MCF 10A (cell line): ENCODE data around the gene HAUS1. TPM values are rescaled to one million over a fixed set of nuclear protein-coding genes. Genes with fewer than 3 reads are reported as not detected.
"Not testable (repeated sequence)": the region's sequence is repeated elsewhere in the genome, so short reads cannot be mapped to it uniquely, and the experiment has no call there.

ENCODE experiments used
- BruUV-seq: library from RNA; stranded (reverse); fragments of 400-500 nt; replicated peaks from 2 replicates; lab custom pipeline; 2021; lab: Mats Ljungman, UMichigan
- CTCF ChIA-PET: fragments of 300-600 bp; sonication (Branson Sonifier 250); formaldehyde crosslinking; extraction: SDS; loops from one replicate; lab custom pipeline; 2021; ENCODE audit warnings: antibody characterized with exemption, inconsistent platforms; lab: Yijun Ruan, JAX
- POLR2A ChIA-PET: fragments of 300-600, 350-650 bp; sonication (Branson Sonifier 250); formaldehyde crosslinking; extraction: SDS; loops from one replicate; lab custom pipeline; 2020; ENCODE audit warnings: antibody characterized with exemption, inconsistent platforms; lab: Yijun Ruan, JAX
- DNase-seq: peaks from one replicate; pipeline ENCODE4 v3.0.0-alpha.2; 2018; ENCODE audit not compliant: unreplicated experiment
- H3K27ac Mint-ChIP-seq: one replicate; pipeline ENCODE4 v1.8.0; 2022; ENCODE audit warnings: mild to moderate bottlenecking, low read depth, mixed read lengths; ENCODE audit not compliant: unreplicated experiment
- H3K27me3 Mint-ChIP-seq: one replicate; pipeline ENCODE4 v1.8.0; 2022; ENCODE audit warnings: mixed read lengths; ENCODE audit not compliant: insufficient read depth, unreplicated experiment
- H3K36me3 Mint-ChIP-seq: one replicate; pipeline ENCODE4 v1.8.0; 2022; ENCODE audit warnings: mild to moderate bottlenecking, moderate library complexity, mixed read lengths; ENCODE audit not compliant: insufficient read depth, unreplicated experiment
- H3K4me1 Mint-ChIP-seq: one replicate; pipeline ENCODE4 v1.8.0; 2022; ENCODE audit warnings: mixed read lengths; ENCODE audit not compliant: insufficient read depth, unreplicated experiment
- H3K4me3 Mint-ChIP-seq: one replicate; pipeline ENCODE4 v1.8.0; 2022; ENCODE audit warnings: mild to moderate bottlenecking, moderate library complexity, mixed read lengths; ENCODE audit not compliant: unreplicated experiment
- H3K9me3 Mint-ChIP-seq: one replicate; pipeline ENCODE4 v1.8.0; 2022; ENCODE audit warnings: mixed read lengths; ENCODE audit not compliant: unreplicated experiment
- intact Hi-C: fragments of 100-400 bp; cut with micrococcal nuclease; formaldehyde crosslinking; loops from 2 replicates; pipeline ENCODE4 v1.14.1; 2022
- total RNA-seq: library from RNA; stranded (reverse); gene quantifications from 2 replicates; pipeline ENCODE4 v1.2.3, GENCODE V29; 2022
- TF ChIP-seq, protein P1 (sequence below): fragments of 200-600 bp; IDR thresholded peaks from one replicate; pipeline ENCODE4 v1.8.0; 2022; ENCODE audit warnings: antibody characterized with exemption, mild to moderate bottlenecking; ENCODE audit not compliant: unreplicated experiment

HAUS1 gene
- total RNA-seq, 1 experiment from 2014 or later: 21.6 TPM

DNA sequence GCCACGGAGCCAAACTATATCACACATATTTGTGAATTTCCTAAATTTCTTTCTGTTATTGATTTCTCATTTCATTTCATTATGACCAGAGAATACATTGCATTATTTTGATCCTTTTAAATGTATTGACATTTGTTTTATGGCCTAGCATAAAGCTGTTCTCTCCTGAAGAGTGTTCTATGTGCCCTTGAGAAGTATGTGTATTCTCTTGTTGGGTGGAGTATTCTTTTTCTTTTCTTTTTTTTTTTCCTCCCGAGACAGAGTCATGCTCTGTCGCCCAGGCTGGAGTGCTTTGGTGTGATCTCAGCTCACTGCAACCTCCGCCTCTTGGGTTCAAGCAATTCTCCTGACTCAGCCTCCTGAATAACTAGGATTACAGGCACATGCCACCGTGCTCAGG, 5.2 kb downstream of the HAUS1 start:
- BruUV-seq: no TSS peak
- ChIA-PET CTCF (no interaction called here), POLR2A (interaction anchor here (1.1 kb wide), 1 partner anchor 16 kb away, joined by 4 read pairs; no protein-coding TSS in a partner anchor)
- intact Hi-C loops: no loop called here
- no peaks in the 10 kb centered on the region for H3K4me1 Mint-ChIP-seq
- no peak overlapping the region for H3K4me3 Mint-ChIP-seq
- TF ChIP-seq, protein P1, sequence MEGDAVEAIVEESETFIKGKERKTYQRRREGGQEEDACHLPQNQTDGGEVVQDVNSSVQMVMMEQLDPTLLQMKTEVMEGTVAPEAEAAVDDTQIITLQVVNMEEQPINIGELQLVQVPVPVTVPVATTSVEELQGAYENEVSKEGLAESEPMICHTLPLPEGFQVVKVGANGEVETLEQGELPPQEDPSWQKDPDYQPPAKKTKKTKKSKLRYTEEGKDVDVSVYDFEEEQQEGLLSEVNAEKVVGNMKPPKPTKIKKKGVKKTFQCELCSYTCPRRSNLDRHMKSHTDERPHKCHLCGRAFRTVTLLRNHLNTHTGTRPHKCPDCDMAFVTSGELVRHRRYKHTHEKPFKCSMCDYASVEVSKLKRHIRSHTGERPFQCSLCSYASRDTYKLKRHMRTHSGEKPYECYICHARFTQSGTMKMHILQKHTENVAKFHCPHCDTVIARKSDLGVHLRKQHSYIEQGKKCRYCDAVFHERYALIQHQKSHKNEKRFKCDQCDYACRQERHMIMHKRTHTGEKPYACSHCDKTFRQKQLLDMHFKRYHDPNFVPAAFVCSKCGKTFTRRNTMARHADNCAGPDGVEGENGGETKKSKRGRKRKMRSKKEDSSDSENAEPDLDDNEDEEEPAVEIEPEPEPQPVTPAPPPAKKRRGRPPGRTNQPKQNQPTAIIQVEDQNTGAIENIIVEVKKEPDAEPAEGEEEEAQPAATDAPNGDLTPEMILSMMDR: no peak
- no peaks in the 10 kb centered on the region for H3K9me3 Mint-ChIP-seq
- H3K36me3 Mint-ChIP-seq: peaks cover 39% of the 10 kb centered on the region
- no peaks in the 10 kb centered on the region for H3K27me3 Mint-ChIP-seq
- DNase-seq: no peak
- no peak overlapping the region for H3K27ac Mint-ChIP-seq

DNA sequence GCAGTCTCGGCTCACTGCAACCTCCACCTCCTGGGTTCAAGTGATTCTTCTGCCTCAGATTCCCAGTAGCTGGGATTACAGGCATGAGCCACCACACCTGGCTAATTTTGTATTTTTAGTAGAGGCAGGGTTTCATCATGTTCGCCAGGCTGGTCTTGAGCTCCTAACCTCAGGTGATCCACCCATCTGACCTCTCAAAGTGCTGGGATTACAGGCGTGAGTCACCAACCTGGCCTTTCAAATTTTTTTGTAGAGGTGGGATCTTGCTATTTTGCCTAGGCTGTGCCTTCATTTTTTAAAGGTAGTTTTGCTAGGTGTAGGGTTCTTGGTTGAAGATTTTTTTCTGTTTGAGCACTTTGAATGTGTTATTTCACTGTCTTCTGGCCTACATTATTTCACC, 6.2 kb downstream of the HAUS1 start:
- CTCF ChIA-PET: interaction anchor here (1.0 kb wide), 1 partner anchor 10 kb away, joined by 3 read pairs; no protein-coding TSS in a partner anchor
- no TSS peak for BruUV-seq
- H3K27ac Mint-ChIP-seq: no peak overlapping the region

DNA sequence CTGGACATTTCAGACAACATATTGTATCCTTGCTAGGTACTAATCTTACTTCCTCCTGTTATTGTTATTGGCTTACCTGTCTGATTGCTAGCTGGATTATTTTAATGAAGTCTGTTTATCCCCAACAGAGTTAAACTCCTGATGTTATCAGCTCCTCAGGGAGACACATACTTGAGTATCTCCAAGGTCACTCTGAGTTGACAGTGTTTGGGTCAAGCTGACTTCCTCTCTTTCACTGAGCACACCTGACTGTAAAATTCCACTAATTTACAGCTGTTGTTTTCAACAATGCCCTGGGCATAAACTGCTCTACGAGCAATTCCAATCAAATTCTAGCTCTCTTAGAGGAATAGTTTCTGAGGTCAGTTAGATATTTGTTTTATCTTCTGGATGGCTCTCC, 9.6 kb downstream of the HAUS1 start:
- POLR2A ChIA-PET: interaction anchor here (0.8 to 1.2 kb wide), 3 partner anchors 10 to 16 kb away, joined by 3 to 5 read pairs (median 3); partner anchors contain the start of gene ATP5F1A
- H3K36me3 Mint-ChIP-seq: peaks cover 43% of the 10 kb centered on the region

More for the DNA sequence above, 6.2 kb downstream of the HAUS1 start:
- no peaks in the 10 kb centered on the region for H3K4me1 Mint-ChIP-seq
- peaks cover 44% of the 10 kb centered on the region for H3K36me3 Mint-ChIP-seq
- intact Hi-C loops: no loop called here
- POLR2A ChIA-PET: interaction anchor here (1.5 kb wide), 1 partner anchor 12 kb away, joined by 4 read pairs; the partner anchor contains the start of gene ATP5F1A
- no peaks in the 10 kb centered on the region for H3K9me3 Mint-ChIP-seq
- peak; percentile 49 for DNase-seq
- H3K4me3 Mint-ChIP-seq: no peak overlapping the region
- H3K27me3 Mint-ChIP-seq: no peaks in the 10 kb centered on the region
- TF ChIP-seq, protein P1: no peak

DNA sequence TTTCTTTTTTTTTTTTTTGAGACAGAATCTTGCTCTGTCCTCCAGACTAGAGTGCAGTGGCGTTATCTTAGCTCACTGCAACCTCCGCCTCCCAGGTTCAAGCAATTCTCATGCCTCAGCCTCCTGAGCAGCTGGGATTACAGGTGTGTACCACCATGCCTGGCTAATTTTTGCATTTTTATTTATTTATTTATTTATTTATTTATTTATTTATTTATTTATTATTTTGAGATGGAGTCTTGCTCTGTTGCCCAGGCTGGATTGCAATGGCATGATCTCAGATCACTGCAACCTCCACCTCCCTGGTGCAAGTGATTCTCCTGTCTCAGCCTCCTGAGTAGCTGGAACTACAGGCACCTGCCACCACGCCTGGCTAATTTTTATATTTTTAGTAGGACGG, 22.4 kb downstream of the HAUS1 start:
- DNase-seq, intact Hi-C loops, H3K27ac Mint-ChIP-seq, H3K4me1 Mint-ChIP-seq, BruUV-seq, H3K27me3 Mint-ChIP-seq, H3K4me3 Mint-ChIP-seq, H3K9me3 Mint-ChIP-seq, POLR2A ChIA-PET: not testable (repeated sequence)
- H3K36me3 Mint-ChIP-seq: peaks cover 41% of the 10 kb centered on the region
- CTCF ChIA-PET: interaction anchor here (0.6 to 2.9 kb wide), 5 partner anchors 9 to 46 kb away, joined by 5 to 11 read pairs (median 6); a partner anchor contains a TSS

More for the DNA sequence above, 9.6 kb downstream of the HAUS1 start:
- BruUV-seq: no TSS peak
- Mint-ChIP-seq H3K9me3 (no peaks in the 10 kb centered on the region), H3K4me1 (no peaks in the 10 kb centered on the region), H3K4me3 (no peak overlapping the region), H3K27ac (no peak overlapping the region), H3K27me3 (no peaks in the 10 kb centered on the region)
- DNase-seq: no peak
- intact Hi-C loops: no loop called here
- CTCF ChIA-PET: interaction anchor here (0.7 to 0.8 kb wide), 2 partner anchors 59 to 73 kb away, joined by 3 to 4 read pairs; no protein-coding TSS in a partner anchor
- TF ChIP-seq, protein P1: no peak
